GM23338 (cell line): ENCODE measurements around the gene PYGB. TPM values are rescaled to one million over a fixed set of nuclear protein-coding genes. Genes with fewer than 3 reads are reported as not detected.

Source experiments
- ATAC-seq: fragments of 200-7000 bp; cut with Tn5 transposase; 3 replicates; pipeline ENCODE4 v1.9.1; 2020
- DNase-seq: peaks from one replicate; pipeline ENCODE4 v3.0.0-alpha.2; 2015; ENCODE audit warnings: low spot score
- H2AFZ ChIP-seq: fragments of 200-600 bp; sonication (generic); 2 replicates; pipeline ENCODE4 v1.8.0; 2016; ENCODE audit warnings: antibody characterized with exemption, mild to moderate bottlenecking, moderate library complexity
- H3F3A ChIP-seq: fragments of 200-600 bp; sonication (generic); replicated peaks from 2 replicates; pipeline ENCODE4 v1.8.0; 2017; ENCODE audit warnings: antibody characterized with exemption, mixed run types, low read depth
- H3K27ac ChIP-seq: fragments of 200-600 bp; sonication (generic); 2 replicates; pipeline ENCODE4 v1.6.1; 2016; ENCODE audit warnings: low read depth
- H3K27me3 ChIP-seq: fragments of 200-600 bp; sonication (generic); 2 replicates; pipeline ENCODE4 v1.8.0; 2016; ENCODE audit warnings: mild to moderate bottlenecking, mixed run types, moderate library complexity; ENCODE audit not compliant: insufficient read depth
- H3K36me3 ChIP-seq: fragments of 200-600 bp; sonication (generic); 2 replicates; pipeline ENCODE4 v1.8.0; 2016; ENCODE audit warnings: mild to moderate bottlenecking; ENCODE audit not compliant: insufficient read depth
- H3K4me1 ChIP-seq: fragments of 200-600 bp; sonication (generic); 2 replicates; pipeline ENCODE4 v1.8.0; 2016; ENCODE audit warnings: mild to moderate bottlenecking, moderate library complexity; ENCODE audit not compliant: insufficient read depth
- H3K4me2 ChIP-seq: fragments of 200-600 bp; sonication (generic); 2 replicates; pipeline ENCODE4 v1.7.1; 2017; ENCODE audit warnings: mixed run types
- H3K4me3 ChIP-seq: fragments of 200-600 bp; sonication (generic); 2 replicates; pipeline ENCODE4 v1.6.1; 2016; ENCODE audit warnings: mixed run types
- H3K79me2 ChIP-seq: fragments of 200-600 bp; sonication (generic); replicated peaks from 2 replicates; pipeline ENCODE4 v1.8.0; 2017; ENCODE audit warnings: mild to moderate bottlenecking; ENCODE audit not compliant: insufficient read depth
- H3K9me2 ChIP-seq: fragments of 200-600 bp; sonication (generic); 2 replicates; pipeline ENCODE4 v1.8.0; 2017; ENCODE audit not compliant: insufficient read depth
- H4K20me1 ChIP-seq: fragments of 200-600 bp; sonication (generic); replicated peaks from 2 replicates; pipeline ENCODE4 v1.8.0; 2017; ENCODE audit warnings: mild to moderate bottlenecking; ENCODE audit not compliant: insufficient read depth
- H3K27ac Mint-ChIP-seq: 2 replicates; pipeline ENCODE4 v1.8.0; 2020; ENCODE audit warnings: inconsistent platforms, mild to moderate bottlenecking, moderate library complexity, mixed read lengths
- H3K27me3 Mint-ChIP-seq: 3 replicates; pipeline ENCODE4 v1.8.0; 2022; ENCODE audit warnings: low read depth, mild to moderate bottlenecking, moderate library complexity, mixed read lengths, inconsistent platforms; ENCODE audit not compliant: insufficient read depth, poor library complexity
- H3K36me3 Mint-ChIP-seq: 3 replicates; pipeline ENCODE4 v1.8.0; 2021; ENCODE audit warnings: low read depth, mild to moderate bottlenecking, inconsistent platforms, moderate library complexity, mixed read lengths
- H3K4me1 Mint-ChIP-seq: 3 replicates; pipeline ENCODE4 v1.8.0; 2020; ENCODE audit warnings: mild to moderate bottlenecking, inconsistent platforms, mixed read lengths
- H3K4me3 Mint-ChIP-seq: 3 replicates; pipeline ENCODE4 v1.8.0; 2021; ENCODE audit warnings: moderate library complexity, mild to moderate bottlenecking, inconsistent platforms, mixed read lengths
- H3K9me3 Mint-ChIP-seq: 3 replicates; pipeline ENCODE4 v1.8.0; 2020; ENCODE audit warnings: moderate library complexity, mild to moderate bottlenecking, inconsistent platforms, mixed read lengths
- EZH2 ChIP-seq: fragments of 200-600 bp; sonication (generic); IDR thresholded peaks from one replicate; pipeline ENCODE4 v1.8.0; 2017; ENCODE audit warnings: antibody characterized with exemption, mild to moderate bottlenecking, low read depth; ENCODE audit not compliant: unreplicated experiment
- EZH2phosphoT487 ChIP-seq: fragments of 200-600 bp; sonication (generic); IDR thresholded peaks from one replicate; pipeline ENCODE4 v1.8.1; 2018; ENCODE audit warnings: antibody characterized with exemption; ENCODE audit not compliant: unreplicated experiment
- STAT1 ChIP-seq: IDR thresholded peaks from one replicate; pipeline ENCODE4 v1.6.1; 2016; ENCODE audit warnings: antibody characterized with exemption; ENCODE audit not compliant: unreplicated experiment
- ZNF114 ChIP-seq: fragments of 250-450 bp; sonication (Bioruptor Pico); IDR thresholded peaks from 2 replicates; pipeline ENCODE4 v1.5.0; 2020; ENCODE audit warnings: mild to moderate bottlenecking, moderate library complexity
- polyA plus RNA-seq: library from polyadenylated mRNA; unstranded; fragments of >200 nt; fragmentation: Nextera tagmentation; extraction: Ambion mirVana; gene quantifications from 2 replicates; pipeline ENCODE4 v1.2.1, GENCODE V29; 2016
- total RNA-seq: library from RNA; depleted of rRNA; stranded (reverse); fragments of >200 nt; shearing (Covaris generic); gene quantifications from 2 replicates; pipeline ENCODE4 v1.2.3, GENCODE V29; 2014
- TF ChIP-seq, protein P1 (sequence below): fragments of 250-450 bp; sonication (Bioruptor Pico); IDR thresholded peaks from 2 replicates; pipeline ENCODE4 v1.5.0; 2020; ENCODE audit warnings: mild to moderate bottlenecking, moderate library complexity

Gene PYGB
- total and polyA plus RNA-seq, 2 experiments from 2014 or later: 15.6 to 64.0 TPM

DNA sequence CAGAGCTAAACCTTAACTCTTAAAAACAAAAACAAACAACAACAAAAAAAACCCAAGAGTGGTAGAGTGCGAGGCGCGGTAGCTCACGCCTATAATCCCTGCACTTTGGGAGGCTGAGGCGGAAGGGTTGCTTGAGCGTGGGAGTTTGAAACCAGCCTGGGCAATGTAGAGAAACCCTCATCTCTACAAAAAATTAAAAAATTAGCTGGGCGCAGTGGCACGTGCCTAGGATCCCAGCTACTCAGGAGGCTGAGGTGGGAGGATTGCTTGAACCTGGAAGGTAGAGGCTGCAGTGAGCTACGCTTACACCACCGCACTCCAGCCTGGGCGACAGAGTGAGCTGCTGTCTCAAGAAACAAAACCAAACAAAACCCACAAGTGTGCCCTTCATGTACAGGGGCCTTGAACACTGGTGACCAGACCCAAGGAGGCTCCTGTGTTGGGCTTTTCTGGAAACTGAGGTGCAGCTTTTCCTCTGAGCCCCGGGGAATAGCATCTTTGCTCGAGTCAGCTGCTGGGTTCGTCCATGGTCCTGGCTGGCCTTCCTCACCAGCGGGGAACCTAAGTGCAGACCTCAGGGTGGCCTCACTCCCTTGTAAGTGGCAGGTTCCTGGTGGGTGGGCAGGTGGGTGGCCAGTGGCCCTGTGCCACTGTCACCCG, 39.9 kb downstream of the PYGB start (continued):
- TF ChIP-seq, protein P1, sequence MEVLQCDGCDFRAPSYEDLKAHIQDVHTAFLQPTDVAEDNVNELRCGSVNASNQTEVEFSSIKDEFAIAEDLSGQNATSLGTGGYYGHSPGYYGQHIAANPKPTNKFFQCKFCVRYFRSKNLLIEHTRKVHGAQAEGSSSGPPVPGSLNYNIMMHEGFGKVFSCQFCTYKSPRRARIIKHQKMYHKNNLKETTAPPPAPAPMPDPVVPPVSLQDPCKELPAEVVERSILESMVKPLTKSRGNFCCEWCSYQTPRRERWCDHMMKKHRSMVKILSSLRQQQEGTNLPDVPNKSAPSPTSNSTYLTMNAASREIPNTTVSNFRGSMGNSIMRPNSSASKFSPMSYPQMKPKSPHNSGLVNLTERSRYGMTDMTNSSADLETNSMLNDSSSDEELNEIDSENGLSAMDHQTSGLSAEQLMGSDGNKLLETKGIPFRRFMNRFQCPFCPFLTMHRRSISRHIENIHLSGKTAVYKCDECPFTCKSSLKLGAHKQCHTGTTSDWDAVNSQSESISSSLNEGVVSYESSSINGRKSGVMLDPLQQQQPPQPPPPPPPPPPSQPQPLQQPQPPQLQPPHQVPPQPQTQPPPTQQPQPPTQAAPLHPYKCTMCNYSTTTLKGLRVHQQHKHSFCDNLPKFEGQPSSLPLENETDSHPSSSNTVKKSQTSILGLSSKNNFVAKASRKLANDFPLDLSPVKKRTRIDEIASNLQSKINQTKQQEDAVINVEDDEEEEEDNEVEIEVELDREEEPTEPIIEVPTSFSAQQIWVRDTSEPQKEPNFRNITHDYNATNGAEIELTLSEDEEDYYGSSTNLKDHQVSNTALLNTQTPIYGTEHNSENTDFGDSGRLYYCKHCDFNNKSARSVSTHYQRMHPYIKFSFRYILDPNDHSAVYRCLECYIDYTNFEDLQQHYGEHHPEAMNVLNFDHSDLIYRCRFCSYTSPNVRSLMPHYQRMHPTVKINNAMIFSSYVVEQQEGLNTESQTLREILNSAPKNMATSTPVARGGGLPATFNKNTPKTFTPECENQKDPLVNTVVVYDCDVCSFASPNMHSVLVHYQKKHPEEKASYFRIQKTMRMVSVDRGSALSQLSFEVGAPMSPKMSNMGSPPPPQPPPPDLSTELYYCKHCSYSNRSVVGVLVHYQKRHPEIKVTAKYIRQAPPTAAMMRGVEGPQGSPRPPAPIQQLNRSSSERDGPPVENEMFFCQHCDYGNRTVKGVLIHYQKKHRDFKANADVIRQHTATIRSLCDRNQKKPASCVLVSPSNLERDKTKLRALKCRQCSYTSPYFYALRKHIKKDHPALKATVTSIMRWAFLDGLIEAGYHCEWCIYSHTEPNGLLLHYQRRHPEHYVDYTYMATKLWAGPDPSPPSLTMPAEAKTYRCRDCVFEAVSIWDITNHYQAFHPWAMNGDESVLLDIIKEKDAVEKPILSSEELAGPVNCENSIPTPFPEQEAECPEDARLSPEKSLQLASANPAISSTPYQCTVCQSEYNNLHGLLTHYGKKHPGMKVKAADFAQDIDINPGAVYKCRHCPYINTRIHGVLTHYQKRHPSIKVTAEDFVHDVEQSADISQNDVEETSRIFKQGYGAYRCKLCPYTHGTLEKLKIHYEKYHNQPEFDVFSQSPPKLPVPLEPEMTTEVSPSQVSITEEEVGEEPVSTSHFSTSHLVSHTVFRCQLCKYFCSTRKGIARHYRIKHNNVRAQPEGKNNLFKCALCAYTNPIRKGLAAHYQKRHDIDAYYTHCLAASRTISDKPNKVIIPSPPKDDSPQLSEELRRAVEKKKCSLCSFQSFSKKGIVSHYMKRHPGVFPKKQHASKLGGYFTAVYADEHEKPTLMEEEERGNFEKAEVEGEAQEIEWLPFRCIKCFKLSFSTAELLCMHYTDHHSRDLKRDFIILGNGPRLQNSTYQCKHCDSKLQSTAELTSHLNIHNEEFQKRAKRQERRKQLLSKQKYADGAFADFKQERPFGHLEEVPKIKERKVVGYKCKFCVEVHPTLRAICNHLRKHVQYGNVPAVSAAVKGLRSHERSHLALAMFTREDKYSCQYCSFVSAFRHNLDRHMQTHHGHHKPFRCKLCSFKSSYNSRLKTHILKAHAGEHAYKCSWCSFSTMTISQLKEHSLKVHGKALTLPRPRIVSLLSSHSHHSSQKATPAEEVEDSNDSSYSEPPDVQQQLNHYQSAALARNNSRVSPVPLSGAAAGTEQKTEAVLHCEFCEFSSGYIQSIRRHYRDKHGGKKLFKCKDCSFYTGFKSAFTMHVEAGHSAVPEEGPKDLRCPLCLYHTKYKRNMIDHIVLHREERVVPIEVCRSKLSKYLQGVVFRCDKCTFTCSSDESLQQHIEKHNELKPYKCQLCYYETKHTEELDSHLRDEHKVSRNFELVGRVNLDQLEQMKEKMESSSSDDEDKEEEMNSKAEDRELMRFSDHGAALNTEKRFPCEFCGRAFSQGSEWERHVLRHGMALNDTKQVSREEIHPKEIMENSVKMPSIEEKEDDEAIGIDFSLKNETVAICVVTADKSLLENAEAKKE: no peak

DNA sequence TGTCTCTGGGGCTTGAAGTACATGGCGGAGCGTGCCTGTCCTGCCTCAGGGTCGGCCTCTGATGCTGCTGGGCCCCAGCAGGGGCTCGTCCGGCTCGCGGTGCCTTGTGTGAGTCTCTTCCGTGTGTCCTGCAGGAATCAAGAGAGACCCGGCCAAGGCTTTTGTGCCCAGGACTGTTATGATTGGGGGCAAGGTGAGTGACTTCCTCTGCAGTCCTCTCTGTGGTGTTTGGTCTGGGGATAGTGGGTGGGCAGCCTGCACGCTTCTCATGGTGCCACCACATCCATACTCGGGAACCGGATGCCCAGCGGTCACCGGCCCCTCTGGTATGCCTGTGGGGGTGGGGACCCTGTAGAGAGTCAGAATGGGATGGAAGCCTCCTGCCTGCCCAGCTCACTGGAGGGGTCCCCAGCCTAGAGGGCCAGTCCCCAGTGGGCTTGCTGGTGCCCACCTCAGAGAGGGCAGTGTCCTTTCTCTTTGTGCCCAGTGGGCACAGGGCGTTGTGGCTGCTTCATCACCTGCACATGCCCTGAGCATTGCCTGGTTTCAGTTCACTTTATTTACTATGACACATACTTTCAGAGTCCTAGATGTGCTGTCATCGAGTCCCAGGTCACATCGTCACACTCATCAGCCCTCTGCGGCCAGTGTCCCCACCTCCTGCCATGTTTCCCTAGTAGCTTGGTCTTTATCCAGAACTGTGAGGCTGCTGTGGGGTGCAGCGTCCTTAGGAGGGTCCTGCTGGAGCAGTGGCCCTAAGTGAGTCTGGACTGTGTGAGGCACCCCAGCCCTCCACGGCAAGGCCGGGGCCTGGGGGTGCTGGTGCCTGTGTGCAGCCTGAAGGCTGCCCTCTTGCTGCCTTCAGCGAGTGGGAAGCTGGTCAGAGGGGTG, 40.7 kb downstream of the PYGB start:
- Mint-ChIP-seq H3K36me3 (peaks cover 51% of the 10 kb centered on the region), H3K4me1 (peaks cover 8% of the 10 kb centered on the region; the same call in 2 of the 3 replicates), H3K27me3 (peaks cover 19% of the 10 kb centered on the region), H3K27ac (no peak overlapping the region), H3K9me3 (no peaks in the 10 kb centered on the region; the same call in 2 of the 3 replicates), H3K4me3 (no peak overlapping the region)
- Histone ChIP-seq H3K27ac (no peak overlapping the region), H3K4me2 (no peak overlapping the region), H3K79me2 (no peaks in the 10 kb centered on the region), H2AFZ (no peak overlapping the region), H3K4me1 (no peaks in the 10 kb centered on the region), H3F3A (no peaks in the 10 kb centered on the region), H3K9me2 (no peaks in the 10 kb centered on the region), H3K27me3 (no peaks in the 10 kb centered on the region), H3K36me3 (peaks cover 2% of the 10 kb centered on the region; the same call in 1 of the 2 replicates), H4K20me1 (no peaks in the 10 kb centered on the region), H3K4me3 (no peak overlapping the region)
- ATAC-seq (no peak), DNase-seq (no peak)
- TF ChIP-seq ZNF114 (CRISPR knock-in tag) (no peak), STAT1 (no peak), EZH2phosphoT487 (no peak), EZH2 (no peak)
- TF ChIP-seq, protein P1: no peak
